ENCODE results near the gene SESN3.

GRCh38 chr11:95279921-95280868 lies 49.2 kb upstream of the SESN3 start:
- TF ChIP-seq, protein P1, sequence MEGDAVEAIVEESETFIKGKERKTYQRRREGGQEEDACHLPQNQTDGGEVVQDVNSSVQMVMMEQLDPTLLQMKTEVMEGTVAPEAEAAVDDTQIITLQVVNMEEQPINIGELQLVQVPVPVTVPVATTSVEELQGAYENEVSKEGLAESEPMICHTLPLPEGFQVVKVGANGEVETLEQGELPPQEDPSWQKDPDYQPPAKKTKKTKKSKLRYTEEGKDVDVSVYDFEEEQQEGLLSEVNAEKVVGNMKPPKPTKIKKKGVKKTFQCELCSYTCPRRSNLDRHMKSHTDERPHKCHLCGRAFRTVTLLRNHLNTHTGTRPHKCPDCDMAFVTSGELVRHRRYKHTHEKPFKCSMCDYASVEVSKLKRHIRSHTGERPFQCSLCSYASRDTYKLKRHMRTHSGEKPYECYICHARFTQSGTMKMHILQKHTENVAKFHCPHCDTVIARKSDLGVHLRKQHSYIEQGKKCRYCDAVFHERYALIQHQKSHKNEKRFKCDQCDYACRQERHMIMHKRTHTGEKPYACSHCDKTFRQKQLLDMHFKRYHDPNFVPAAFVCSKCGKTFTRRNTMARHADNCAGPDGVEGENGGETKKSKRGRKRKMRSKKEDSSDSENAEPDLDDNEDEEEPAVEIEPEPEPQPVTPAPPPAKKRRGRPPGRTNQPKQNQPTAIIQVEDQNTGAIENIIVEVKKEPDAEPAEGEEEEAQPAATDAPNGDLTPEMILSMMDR (conservative IDR thresholded peaks at IDR 0.05; ENCODE audit: low read depth, low read length), result no peak
- no peak for TF ChIP-seq EZH2 (IDR thresholded peaks at IDR 0.05; ENCODE audit: borderline replicate concordance, low read depth, low read length, poor library complexity, severe bottlenecking)

Data from A673 (cell line).